A172 (cell line): ENCODE measurements around the gene ADAM22. TPM values are rescaled to one million over a fixed set of nuclear protein-coding genes. Genes with fewer than 3 reads are reported as not detected.

Source experiments
- DNase-seq: peaks from one replicate; pipeline ENCODE4 v3.0.0-alpha.2; 2015; ENCODE audit warnings: low spot score
- total RNA-seq: library from RNA; depleted of rRNA; stranded (reverse); fragments of >200 nt; shearing (Covaris generic); gene quantifications from 2 replicates; pipeline ENCODE4 v1.2.3, GENCODE V29; 2014; rRNA removed

Gene ADAM22
- total RNA-seq, 1 experiment from 2014 or later = 3.1 TPM

DNA sequence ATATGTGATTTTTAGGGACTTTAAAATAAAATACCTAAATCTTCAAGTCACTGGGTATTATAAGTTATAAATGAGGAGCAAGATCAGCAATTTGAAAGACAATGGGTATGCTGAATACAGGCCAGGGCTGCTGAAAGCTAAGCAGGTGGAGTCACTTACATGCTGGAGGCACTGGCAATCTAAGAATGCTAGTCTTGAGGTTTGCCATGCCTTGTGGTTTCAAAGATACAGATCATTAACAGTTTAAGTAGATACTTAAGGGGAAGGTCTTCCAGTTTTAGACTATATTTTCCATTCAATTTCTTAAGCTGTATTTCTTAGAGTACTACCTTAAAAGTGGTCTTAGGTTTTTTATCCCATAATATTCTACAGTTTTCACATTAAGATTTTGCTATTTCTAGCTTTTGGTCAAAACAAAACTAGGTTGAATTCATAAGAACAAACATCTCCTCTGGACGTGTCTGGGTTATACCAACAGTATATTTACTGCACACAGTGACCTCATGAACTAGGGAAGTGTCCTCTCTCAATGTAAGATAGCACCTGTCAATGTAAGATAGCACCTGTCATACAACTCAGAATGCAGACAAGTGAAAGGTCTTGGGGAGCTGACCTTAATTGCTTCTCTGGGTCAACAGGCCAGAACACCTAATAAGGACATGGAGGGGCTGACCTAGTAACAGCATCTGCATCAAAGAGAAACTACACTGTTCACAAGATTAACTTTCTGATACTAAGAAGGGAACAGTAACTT lies 283.8 kb downstream of the ADAM22 start:
- DNase-seq = no peak

DNA sequence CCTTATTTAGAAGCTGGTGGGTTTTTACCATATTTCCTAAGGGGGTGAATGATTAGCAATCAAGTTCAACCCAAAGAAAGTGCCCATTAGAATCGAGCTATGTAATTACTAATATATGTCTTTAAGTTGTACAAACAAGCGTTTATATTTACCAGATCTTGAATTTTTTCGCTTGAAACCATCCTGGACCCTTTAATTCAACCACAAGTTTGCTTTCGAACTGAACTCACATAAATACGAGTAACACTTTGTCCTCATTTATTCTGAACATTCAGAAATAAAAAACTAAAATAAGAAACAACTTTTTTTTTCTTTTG lies 284.3 kb downstream of the ADAM22 start:
- no peak for DNase-seq

DNA sequence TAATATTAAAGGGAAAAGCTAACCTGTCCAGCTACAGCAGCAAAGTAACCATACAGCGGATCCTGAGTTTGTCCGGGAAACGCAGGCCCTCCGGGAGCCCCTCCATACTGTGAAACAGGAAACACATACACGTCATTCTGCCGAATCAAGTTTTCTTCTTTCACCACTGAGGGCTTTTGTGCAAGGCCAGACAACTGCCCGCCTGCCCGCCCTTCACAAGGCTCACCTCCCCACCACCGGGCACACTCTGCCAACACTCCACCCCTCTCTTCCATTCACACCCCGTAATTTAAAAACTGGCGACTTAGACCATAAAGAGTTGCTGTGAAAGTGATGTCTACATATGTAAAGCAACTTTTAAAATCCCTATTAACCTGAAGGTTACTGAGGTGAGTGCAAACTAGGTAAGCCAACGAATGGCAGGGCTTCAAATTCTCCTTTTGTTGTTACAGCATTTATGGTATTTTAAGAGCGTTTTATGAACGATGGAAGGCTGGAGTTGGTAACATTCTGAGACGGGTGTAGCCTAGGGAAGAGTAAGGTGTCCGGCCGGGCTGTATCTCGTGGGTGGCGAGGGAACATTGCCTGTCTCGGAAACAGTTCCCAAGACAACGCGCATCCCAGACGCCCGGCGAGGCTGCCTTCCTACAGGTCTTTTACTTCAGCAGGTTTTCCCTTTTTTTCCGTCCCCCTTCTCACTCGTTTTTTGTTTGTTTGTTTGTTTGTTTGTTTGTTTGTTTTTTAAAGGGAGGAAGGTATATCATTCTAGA lies 285.0 kb downstream of the ADAM22 start:
- peak; percentile 48 for DNase-seq

DNA sequence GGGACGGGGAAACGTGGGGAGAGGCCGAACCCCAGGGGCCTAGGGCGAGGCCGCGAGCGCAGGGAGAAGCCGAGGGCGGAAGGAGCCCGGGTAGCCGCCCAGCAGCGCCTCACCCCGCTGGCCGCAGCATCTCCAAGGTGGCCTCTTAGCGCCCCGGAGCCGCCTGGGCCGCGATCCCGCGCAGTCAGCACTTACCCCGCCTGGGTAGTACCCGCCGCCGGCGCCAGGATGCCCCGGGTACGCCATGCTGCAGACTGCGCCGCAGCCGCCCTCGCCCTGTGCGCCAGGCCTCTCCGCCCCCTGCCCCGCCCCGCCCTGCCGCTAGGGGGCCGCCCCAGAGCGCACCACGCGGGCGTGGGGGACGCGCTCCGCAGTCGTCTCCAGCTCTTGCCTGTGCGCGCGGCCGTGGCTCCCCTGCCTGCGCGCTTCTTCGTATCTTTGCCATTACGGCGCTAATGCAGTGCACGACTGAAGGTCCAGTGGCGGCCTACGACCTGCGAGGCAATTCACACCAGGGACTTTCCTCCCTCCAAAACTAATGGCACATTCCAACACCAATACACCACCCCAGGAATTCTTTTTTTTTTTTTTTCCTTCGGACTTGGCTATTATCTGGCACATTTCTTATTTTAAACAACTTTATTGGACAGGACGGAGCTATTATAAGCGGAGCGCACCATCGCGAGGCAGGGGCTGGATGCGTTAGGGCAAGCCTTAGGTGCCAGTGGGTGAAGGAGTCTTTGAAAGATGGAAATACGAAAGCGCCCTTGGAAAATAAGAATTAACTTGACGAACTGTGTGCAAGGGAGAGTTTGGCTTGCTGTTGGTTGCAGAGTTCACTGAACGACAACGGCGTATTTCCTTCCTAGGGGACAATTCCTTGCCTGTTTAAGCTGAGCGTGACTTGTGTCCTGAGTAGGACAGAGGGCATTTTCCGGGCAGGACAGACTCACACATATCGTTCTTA lies 286.0 kb downstream of the ADAM22 start, which contains the start of gene SRI:
TSS of gene SRI (minus strand) at position 258 of the 967 bp plus-strand sequence. CDS start at position 246, 12 bp downstream.
- DNase-seq = peak; percentile 72

DNA sequence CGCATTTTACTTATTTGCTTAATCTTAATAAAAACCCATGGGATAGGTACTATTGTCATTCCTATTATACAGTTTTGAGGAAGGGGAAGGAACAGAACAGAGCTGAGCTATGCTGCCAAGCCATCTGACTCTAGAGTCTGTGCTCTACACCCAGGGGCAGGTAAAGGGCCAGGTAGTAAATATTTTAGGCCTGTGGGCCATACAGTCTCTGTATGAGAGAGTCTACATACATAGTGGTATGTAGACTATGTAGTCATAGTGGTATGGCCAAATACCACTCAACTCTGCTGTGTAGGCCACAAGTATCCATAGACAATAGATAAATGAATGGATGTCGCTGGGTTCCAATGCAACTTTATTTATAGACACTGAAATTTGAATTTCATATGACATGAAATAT lies 289.2 kb downstream of the ADAM22 start:
- no peak for DNase-seq

DNA sequence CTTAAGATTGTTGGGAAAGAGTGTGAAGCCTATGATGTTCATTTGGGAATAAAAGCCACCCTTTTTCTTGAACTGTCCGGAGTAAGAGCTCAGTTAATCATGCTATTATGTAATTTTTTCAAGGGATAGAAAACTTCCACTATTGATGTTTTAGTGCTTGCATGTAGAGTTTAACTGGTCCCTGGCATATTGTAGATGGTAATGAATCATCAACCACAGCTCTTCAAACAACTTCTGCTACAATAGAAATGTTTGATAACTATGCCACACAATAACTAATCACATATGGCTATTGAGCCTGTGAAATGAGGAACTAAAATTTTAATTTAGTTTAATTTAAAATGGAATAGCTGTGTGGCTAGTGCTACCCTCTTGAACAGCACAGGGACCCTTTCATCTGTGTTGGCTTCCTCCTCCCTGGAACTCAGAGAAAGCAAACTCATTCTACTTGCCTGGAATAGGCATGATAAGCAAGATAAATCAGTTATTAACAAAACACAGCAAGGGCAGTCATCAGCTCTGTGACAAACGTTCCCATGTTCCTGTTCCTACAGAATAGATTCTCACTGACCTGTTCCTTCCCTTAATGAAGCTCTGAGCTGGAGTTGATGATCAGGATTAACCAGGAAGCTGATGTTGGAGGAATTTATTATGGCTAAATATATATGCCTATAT lies 290.7 kb downstream of the ADAM22 start:
- peak; percentile 41 for DNase-seq

DNA sequence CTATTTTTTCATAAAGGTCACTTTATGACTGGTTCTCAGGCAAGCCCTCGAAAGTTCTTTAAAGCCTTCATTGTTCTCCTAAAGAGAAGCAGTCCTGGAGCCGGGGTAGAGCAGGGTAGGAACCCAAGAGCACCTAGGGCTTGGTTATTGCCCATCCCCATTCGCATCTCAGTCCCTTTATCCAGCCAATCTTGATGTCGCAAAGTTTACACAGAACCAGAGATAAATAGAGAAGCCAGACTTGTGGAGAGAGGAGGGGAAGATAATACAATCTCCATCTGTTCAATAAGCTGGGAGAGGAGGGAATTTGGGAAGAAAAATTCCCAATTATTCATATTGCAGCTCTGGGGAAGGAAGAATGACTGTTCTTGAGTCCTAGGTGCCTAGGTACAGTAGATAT lies 292.1 kb downstream of the ADAM22 start:
- DNase-seq = no peak

DNA sequence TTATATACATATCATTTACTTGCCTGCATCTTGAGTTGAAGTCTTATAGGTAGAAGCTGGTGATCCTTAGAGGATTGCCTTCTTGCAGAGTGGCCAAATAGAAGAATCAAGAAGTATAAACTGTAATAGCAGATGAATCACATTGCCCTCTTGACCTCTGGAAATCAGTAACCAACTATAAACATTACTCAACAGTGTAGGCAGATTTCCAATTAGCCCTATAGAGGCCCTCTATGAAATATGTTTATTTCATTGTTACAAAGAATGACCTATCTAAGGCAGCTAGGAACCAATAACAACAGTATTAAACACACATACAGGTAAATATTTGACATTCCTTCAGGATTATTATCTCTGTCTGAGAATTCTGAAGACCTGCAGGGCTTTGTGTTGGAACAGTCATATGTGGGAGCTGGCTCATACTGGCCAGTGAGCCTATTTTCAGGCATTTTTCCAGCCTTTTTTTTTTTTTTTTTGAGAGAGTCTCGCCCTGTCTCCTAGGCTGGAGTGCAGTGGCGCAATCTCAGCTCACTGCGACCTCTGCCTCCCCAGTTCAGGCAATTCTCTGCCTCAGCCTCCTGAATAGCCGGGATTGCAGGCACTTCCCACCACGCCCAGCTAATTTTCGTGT lies 292.9 kb downstream of the ADAM22 start:
- DNase-seq = peak; percentile 88

DNA sequence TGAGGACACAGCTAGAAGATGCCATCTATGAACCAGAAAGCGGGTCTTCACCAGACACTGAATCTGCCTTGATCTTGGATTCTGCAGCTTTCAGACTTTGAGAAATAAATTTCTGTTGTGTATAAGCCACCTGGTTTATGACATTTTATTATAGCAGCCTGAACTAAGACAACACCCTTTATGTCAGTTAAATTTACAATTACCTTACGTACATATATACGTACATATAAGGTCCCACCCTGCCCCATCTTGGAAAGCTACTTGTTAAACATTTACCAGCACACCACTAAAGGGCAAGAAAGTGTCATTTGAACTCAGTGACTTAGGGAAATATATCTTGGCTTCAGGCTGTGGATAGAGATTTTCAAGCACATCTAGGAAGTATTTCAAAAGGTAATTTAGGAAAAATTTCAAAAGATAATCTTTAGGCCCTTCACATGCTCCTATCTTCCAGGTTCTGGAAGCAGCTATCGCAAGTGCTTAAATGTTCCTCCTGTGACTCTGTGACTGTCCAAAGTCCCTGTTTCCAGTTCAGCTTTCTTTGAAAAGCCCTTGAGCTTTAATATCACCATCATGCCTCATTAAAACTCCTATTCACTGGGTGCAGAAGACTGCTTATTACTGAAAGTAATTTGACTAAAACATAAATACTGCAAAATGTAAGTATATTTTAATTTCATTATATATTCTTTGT lies 295.4 kb downstream of the ADAM22 start:
- no peak for DNase-seq

GRCh38 chr7:88230646-88231045 lies 296.6 kb downstream of the ADAM22 start:
- DNase-seq = no peak

GRCh38 chr7:88233828-88234227 lies 299.8 kb downstream of the ADAM22 start:
- DNase-seq = no peak

GRCh38 chr7:88239852-88240251 lies 305.8 kb downstream of the ADAM22 start:
- no peak for DNase-seq

GRCh38 chr7:88243345-88243909 lies 309.4 kb downstream of the ADAM22 start:
- peak; percentile 80 for DNase-seq

- DNase-seq = no peak
Measured at GRCh38 chr7:88244258-88244657, 310.2 kb downstream of the ADAM22 start.

Other genes with a start within 250 kb of the ADAM22 start
- 24.5 and 25.8 TPM in 2 replicates for gene SLC25A40, start 57.9 kb upstream of the ADAM22 start, total RNA-seq
- gene DBF4, start 57.8 kb upstream of the ADAM22 start, total RNA-seq = 50.3 and 89.3 TPM in 2 replicates